Pons (tissue), 1 donor: ENCODE measurements around the gene BRD4.

Source experiments
- DNase-seq: peaks from one replicate; pipeline ENCODE4 v3.0.0-alpha.2; 2016; ENCODE audit warnings: low spot score

Gene BRD4

GRCh38 chr19:15223649-15224361 lies 108.5 kb downstream of the BRD4 start:
- no peak for DNase-seq

- DNase-seq = peak; percentile 89
These were observed 109.3 kb downstream of the BRD4 start for GRCh38 chr19:15222738-15223648.

- DNase-seq = no peak
These were observed 111.5 kb downstream of the BRD4 start for GRCh38 chr19:15220833-15221232.

- DNase-seq = no peak
These were observed 113.8 kb downstream of the BRD4 start for GRCh38 chr19:15218501-15218900.

- no peak for DNase-seq
These were observed 116.0 kb downstream of the BRD4 start for GRCh38 chr19:15216363-15216762.

GRCh38 chr19:15213715-15214381 lies 118.5 kb downstream of the BRD4 start:
- DNase-seq = no peak

GRCh38 chr19:15212711-15213110 lies 119.6 kb downstream of the BRD4 start:
- DNase-seq = no peak

- DNase-seq = no peak
These were observed 122.0 kb downstream of the BRD4 start for GRCh38 chr19:15210323-15210781.

GRCh38 chr19:15201374-15202023 lies 130.8 kb downstream of the BRD4 start:
- DNase-seq = no peak

- no peak for DNase-seq
These were observed 131.6 kb downstream of the BRD4 start, which contains the start of gene NOTCH3 for GRCh38 chr19:15200553-15201364. TSS of gene NOTCH3 (minus strand) at chr19:15200995. CDS start at chr19:15200905, 90 bp downstream.

GRCh38 chr19:15199661-15200552 lies 132.4 kb downstream of the BRD4 start:
- DNase-seq = no peak

GRCh38 chr19:15198951-15199660 lies 133.2 kb downstream of the BRD4 start:
- no peak for DNase-seq

GRCh38 chr19:15197942-15198341 lies 134.4 kb downstream of the BRD4 start:
- DNase-seq = no peak

GRCh38 chr19:15197275-15197941 lies 134.9 kb downstream of the BRD4 start:
- no peak for DNase-seq

GRCh38 chr19:15196360-15197005 lies 135.9 kb downstream of the BRD4 start:
- no peak for DNase-seq

GRCh38 chr19:15195371-15196334 lies 136.7 kb downstream of the BRD4 start:
- no peak for DNase-seq

- no peak for DNase-seq
These were observed 137.4 kb downstream of the BRD4 start for GRCh38 chr19:15194938-15195337.
